ENCODE results near the gene MAST2.

MAST2 gene

GRCh38 chr1:45987204-45987603 lies 183.8 kb downstream of the MAST2 start:
- Mint-ChIP-seq H3K27me3 (no peaks in the 10 kb centered on the region), H3K4me3 (no peak overlapping the region), H3K9me3 (no peaks in the 10 kb centered on the region), H3K27ac (no peak overlapping the region), H3K4me1 (no peaks in the 10 kb centered on the region)
- DNase-seq = no peak
- no peak for ATAC-seq

- H3K9me3 Mint-ChIP-seq = peaks cover 0 to 5% of the 10 kb centered on the region in 2 donors
- H3K27ac Mint-ChIP-seq = no peak overlapping the region
- no peak overlapping the region for H3K4me3 Mint-ChIP-seq
- H3K4me1 Mint-ChIP-seq = no peaks in the 10 kb centered on the region
- DNase-seq = no peak
- H3K27me3 Mint-ChIP-seq = no peaks in the 10 kb centered on the region
- ATAC-seq = no peak
Observed at GRCh38 chr1:45989249-45989648, 185.8 kb downstream of the MAST2 start.

GRCh38 chr1:45994423-45994822 lies 191.0 kb downstream of the MAST2 start:
- no peak overlapping the region for H3K4me3 Mint-ChIP-seq
- H3K27me3 Mint-ChIP-seq = no peaks in the 10 kb centered on the region
- H3K27ac Mint-ChIP-seq = no peak overlapping the region
- no peaks in the 10 kb centered on the region for H3K4me1 Mint-ChIP-seq
- DNase-seq (no peak), ATAC-seq (no peak)
- peaks cover 0 to 5% of the 10 kb centered on the region in 2 donors for H3K9me3 Mint-ChIP-seq

- no peaks in the 10 kb centered on the region for H3K4me1 Mint-ChIP-seq
- DNase-seq = no peak
- no peak overlapping the region for H3K27ac Mint-ChIP-seq
- H3K9me3 Mint-ChIP-seq = peaks cover 0 to 5% of the 10 kb centered on the region in 2 donors
- no peaks in the 10 kb centered on the region for H3K27me3 Mint-ChIP-seq
- H3K4me3 Mint-ChIP-seq = no peak overlapping the region
- ATAC-seq = no peak
Observed at GRCh38 chr1:45995298-45995697, 191.9 kb downstream of the MAST2 start.

GRCh38 chr1:45998020-45998617 lies 194.7 kb downstream of the MAST2 start:
- H3K27ac Mint-ChIP-seq = no peak overlapping the region
- ATAC-seq = no peak

GRCh38 chr1:45999507-45999906 lies 196.1 kb downstream of the MAST2 start:
- H3K4me3 Mint-ChIP-seq = no peak overlapping the region
- DNase-seq = no peak
- H3K4me1 Mint-ChIP-seq = no peaks in the 10 kb centered on the region
- no peaks in the 10 kb centered on the region for H3K27me3 Mint-ChIP-seq
- H3K27ac Mint-ChIP-seq = peak overlapping the region in 1 of 2 donors; percentile 76
- no peak for ATAC-seq
- H3K9me3 Mint-ChIP-seq = no peaks in the 10 kb centered on the region

More at GRCh38 chr1:45998020-45998617, 194.7 kb downstream of the MAST2 start:
- no peaks in the 10 kb centered on the region for H3K27me3 Mint-ChIP-seq
- no peak for DNase-seq
- H3K9me3 Mint-ChIP-seq = no peaks in the 10 kb centered on the region
- no peaks in the 10 kb centered on the region for H3K4me1 Mint-ChIP-seq
- H3K4me3 Mint-ChIP-seq = no peak overlapping the region

- no peaks in the 10 kb centered on the region for H3K27me3 Mint-ChIP-seq
- no peak overlapping the region for H3K4me3 Mint-ChIP-seq
- H3K27ac Mint-ChIP-seq = peak overlapping the region in 1 of 2 donors; percentile 34
- DNase-seq (no peak), ATAC-seq (no peak)
- H3K4me1 Mint-ChIP-seq = no peaks in the 10 kb centered on the region
- H3K9me3 Mint-ChIP-seq = no peaks in the 10 kb centered on the region
Observed at GRCh38 chr1:46001081-46001785, 197.8 kb downstream of the MAST2 start.

GRCh38 chr1:46002551-46003150 lies 199.2 kb downstream of the MAST2 start:
- no peaks in the 10 kb centered on the region for H3K4me1 Mint-ChIP-seq
- H3K27me3 Mint-ChIP-seq = no peaks in the 10 kb centered on the region
- ATAC-seq = no peak
- no peak for DNase-seq
- no peak overlapping the region for H3K27ac Mint-ChIP-seq
- no peaks in the 10 kb centered on the region for H3K9me3 Mint-ChIP-seq
- H3K4me3 Mint-ChIP-seq = no peak overlapping the region

GRCh38 chr1:46003315-46003714 lies 199.9 kb downstream of the MAST2 start:
- Mint-ChIP-seq H3K4me1 (no peaks in the 10 kb centered on the region), H3K27me3 (no peaks in the 10 kb centered on the region), H3K27ac (no peak overlapping the region), H3K9me3 (no peaks in the 10 kb centered on the region), H3K4me3 (no peak overlapping the region)
- no peak for DNase-seq
- ATAC-seq = no peak

- H3K27ac Mint-ChIP-seq = no peak overlapping the region
- no peaks in the 10 kb centered on the region for H3K27me3 Mint-ChIP-seq
- no peak overlapping the region for H3K4me3 Mint-ChIP-seq
- ATAC-seq (no peak), DNase-seq (no peak)
- no peaks in the 10 kb centered on the region for H3K4me1 Mint-ChIP-seq
- H3K9me3 Mint-ChIP-seq = no peaks in the 10 kb centered on the region
Observed at GRCh38 chr1:46004492-46004891, 201.1 kb downstream of the MAST2 start.

GRCh38 chr1:46005594-46005993 lies 202.2 kb downstream of the MAST2 start:
- no peaks in the 10 kb centered on the region for H3K9me3 Mint-ChIP-seq
- no peak for ATAC-seq

GRCh38 chr1:46008585-46008984 lies 205.2 kb downstream of the MAST2 start:
- no peaks in the 10 kb centered on the region for H3K9me3 Mint-ChIP-seq

More at GRCh38 chr1:46005594-46005993, 202.2 kb downstream of the MAST2 start:
- Mint-ChIP-seq H3K4me3 (no peak overlapping the region), H3K27ac (no peak overlapping the region), H3K27me3 (no peaks in the 10 kb centered on the region), H3K4me1 (no peaks in the 10 kb centered on the region)
- DNase-seq = no peak

GRCh38 chr1:46010611-46011010 lies 207.2 kb downstream of the MAST2 start:
- Mint-ChIP-seq H3K27ac (no peak overlapping the region), H3K9me3 (no peaks in the 10 kb centered on the region), H3K4me1 (no peaks in the 10 kb centered on the region), H3K27me3 (no peaks in the 10 kb centered on the region), H3K4me3 (no peak overlapping the region)
- ATAC-seq = no peak
- no peak for DNase-seq

More at GRCh38 chr1:46008585-46008984, 205.2 kb downstream of the MAST2 start:
- peak overlapping the region in 1 of 2 donors; percentile 2 for H3K27ac Mint-ChIP-seq
- H3K27me3 Mint-ChIP-seq = no peaks in the 10 kb centered on the region
- no peak for DNase-seq
- H3K4me3 Mint-ChIP-seq = no peak overlapping the region
- no peak for ATAC-seq
- H3K4me1 Mint-ChIP-seq = no peaks in the 10 kb centered on the region

GRCh38 chr1:46011121-46011695 lies 207.8 kb downstream of the MAST2 start:
- Mint-ChIP-seq H3K27me3 (no peaks in the 10 kb centered on the region), H3K9me3 (no peaks in the 10 kb centered on the region), H3K27ac (no peak overlapping the region), H3K4me1 (no peaks in the 10 kb centered on the region), H3K4me3 (no peak overlapping the region)
- ATAC-seq (no peak), DNase-seq (no peak)

- H3K27me3 Mint-ChIP-seq = no peaks in the 10 kb centered on the region
- ATAC-seq = no peak
- no peaks in the 10 kb centered on the region for H3K9me3 Mint-ChIP-seq
- no peak overlapping the region for H3K27ac Mint-ChIP-seq
- no peak overlapping the region for H3K4me3 Mint-ChIP-seq
- DNase-seq = no peak
- no peaks in the 10 kb centered on the region for H3K4me1 Mint-ChIP-seq
Observed at GRCh38 chr1:46012236-46012635, 208.8 kb downstream of the MAST2 start.

- DNase-seq = no peak
- no peaks in the 10 kb centered on the region for H3K9me3 Mint-ChIP-seq
- no peak overlapping the region for H3K4me3 Mint-ChIP-seq
- H3K27me3 Mint-ChIP-seq = no peaks in the 10 kb centered on the region
- H3K4me1 Mint-ChIP-seq = no peaks in the 10 kb centered on the region
- H3K27ac Mint-ChIP-seq = no peak overlapping the region
- no peak for ATAC-seq
Observed at GRCh38 chr1:46013581-46013980, 210.2 kb downstream of the MAST2 start.

Measured in stimulated activated naive CD8-positive, alpha-beta T cell treated with anti-CD3 and anti-CD28 coated beads, Interleukin-15, amount 100 ng/mL, for 72 hours (primary cell).